HEK293 (cell line): ENCODE data around the gene RBFOX1.

Experiments
- CTCF ChIP-seq: fragments of 450-650 bp; formaldehyde crosslinking; IDR thresholded peaks from 2 replicates; pipeline ENCODE4 v1.5.1; 2016; ENCODE audit warnings: missing biosample characterization, missing genetic modification characterization
- ZBTB49 ChIP-seq: fragments of 450-650 bp; formaldehyde crosslinking; IDR thresholded peaks from 2 replicates; pipeline ENCODE4 v1.5.1; 2016; ENCODE audit warnings: missing biosample characterization, missing genetic modification characterization, low read depth
- ZBTB7A ChIP-seq: fragments of 450-650 bp; formaldehyde crosslinking; IDR thresholded peaks from 2 replicates; pipeline ENCODE4 v1.5.1; 2016; ENCODE audit warnings: low read depth, missing biosample characterization, missing genetic modification characterization
- ZNF114 ChIP-seq: fragments of 450-650 bp; formaldehyde crosslinking; IDR thresholded peaks from 2 replicates; pipeline ENCODE4 v1.5.0; 2017; ENCODE audit warnings: missing biosample characterization, missing genetic modification characterization
- ZNF121 ChIP-seq: fragments of 450-650 bp; formaldehyde crosslinking; IDR thresholded peaks from 2 replicates; pipeline ENCODE4 v1.5.1; 2016; ENCODE audit warnings: missing biosample characterization, missing genetic modification characterization
- ZNF239 ChIP-seq: fragments of 450-650 bp; formaldehyde crosslinking; IDR thresholded peaks from 2 replicates; pipeline ENCODE4 v1.5.1; 2016; ENCODE audit warnings: missing biosample characterization, missing genetic modification characterization
- ZNF274 ChIP-seq, 2 experiments: fragments of 200-500 bp in 1 of 2; fragments of 450-650 bp in 1 of 2; sonication (Bioruptor generic) in 1 of 2; formaldehyde crosslinking in 1 of 2; IDR thresholded peaks; 2 replicates each; pipeline versions ENCODE4 v1.5.1 to v1.6.1; 2014 to 2016; ENCODE audit warnings: borderline replicate concordance in 1 of 2, inconsistent platforms in 1 of 2, low read length in 1 of 2, missing biosample characterization in 1 of 2, missing genetic modification characterization in 1 of 2
- ZNF747 ChIP-seq: fragments of 450-650 bp; formaldehyde crosslinking; IDR thresholded peaks from 2 replicates; pipeline ENCODE4 v1.5.1; 2016; ENCODE audit warnings: missing biosample characterization, missing genetic modification characterization
- ZNF768 ChIP-seq: fragments of 450-650 bp; formaldehyde crosslinking; IDR thresholded peaks from 2 replicates; pipeline ENCODE4 v1.5.1; 2018; ENCODE audit warnings: missing biosample characterization, mild to moderate bottlenecking, missing genetic modification characterization
- ZNF830 ChIP-seq: fragments of 450-650 bp; IDR thresholded peaks from 2 replicates; pipeline ENCODE4 v1.5.0; 2018; ENCODE audit warnings: missing biosample characterization, missing genetic modification characterization, low read depth, mild to moderate bottlenecking, moderate library complexity

- no peak for TF ChIP-seq CTCF (tag by site-specific recombination)
- TF ChIP-seq ZNF239 (tag by site-specific recombination): no peak
- no peak for TF ChIP-seq ZNF830 (tag by site-specific recombination)
- no peak for TF ChIP-seq ZNF768 (tag by site-specific recombination)
- no peak for TF ChIP-seq ZBTB7A
- TF ChIP-seq ZBTB49: no peak
- TF ChIP-seq ZNF747 (tag by site-specific recombination): no peak
- TF ChIP-seq ZNF274 (IDR thresholded peaks at IDR 0.05; ENCODE audit: low read length): no peak
- TF ChIP-seq ZNF274 (tag by site-specific recombination; IDR thresholded peaks at IDR 0.05; ENCODE audit: borderline replicate concordance): no peak
- no peak for TF ChIP-seq ZNF121 (tag by site-specific recombination)
- no peak for TF ChIP-seq ZNF114
These were observed 208.4 kb downstream of the RBFOX1 start for GRCh38 chr16:7541026-7541425.
